Fibroblast of mammary gland (primary cell): ENCODE data around the gene TEPSIN.

Experiments used
- DNase-seq: peaks from one replicate; pipeline ENCODE4 v3.0.0-alpha.2; 2010; ENCODE audit warnings: low read depth
- H3K4me3 ChIP-seq: 2 replicates; pipeline ENCODE4 v1.5.1; 2011; ENCODE audit warnings: low read depth, mild to moderate bottlenecking, low read length, moderate library complexity; ENCODE audit not compliant: control insufficient read depth
- CTCF ChIP-seq: conservative IDR thresholded peaks from 2 replicates; pipeline ENCODE4 v1.5.1; 2011; ENCODE audit warnings: low read depth, low read length, inconsistent platforms; ENCODE audit not compliant: control insufficient read depth, insufficient read depth

The TEPSIN gene

GRCh38 chr17:81270279-81270678 is 31.4 kb upstream of the TEPSIN start:
- TF ChIP-seq CTCF = no peak
- no peak overlapping the region for H3K4me3 ChIP-seq
- DNase-seq = no peak

- no peak overlapping the region for H3K4me3 ChIP-seq
- TF ChIP-seq CTCF = no peak
- DNase-seq = no peak
These were observed 28.7 kb upstream of the TEPSIN start for GRCh38 chr17:81267390-81268067.

GRCh38 chr17:81265576-81265975 is 26.7 kb upstream of the TEPSIN start:
- TF ChIP-seq CTCF = no peak

GRCh38 chr17:81264640-81265039 is 25.8 kb upstream of the TEPSIN start:
- no peak overlapping the region for H3K4me3 ChIP-seq
- TF ChIP-seq CTCF = no peak
- DNase-seq = no peak

More at GRCh38 chr17:81265576-81265975, 26.7 kb upstream of the TEPSIN start:
- no peak overlapping the region for H3K4me3 ChIP-seq
- DNase-seq = no peak

GRCh38 chr17:81263371-81264181 is 24.7 kb upstream of the TEPSIN start:
- no peak overlapping the region for H3K4me3 ChIP-seq
- TF ChIP-seq CTCF = no peak
- no peak for DNase-seq

GRCh38 chr17:81261582-81262336 is 22.9 kb upstream of the TEPSIN start:
- no peak for TF ChIP-seq CTCF
- H3K4me3 ChIP-seq = no peak overlapping the region
- DNase-seq = no peak
